ENCODE results near the gene SLC7A4.

Gene SLC7A4

GRCh38 chr22:21032868-21033688, 717 bp upstream of the SLC7A4 start:
- TF ChIP-seq CTCF (IDR thresholded peaks at IDR 0.05) = no peak
- Mint-ChIP-seq H3K9me3 (peaks cover 14% of the 10 kb centered on the region), H3K4me3 (peak overlapping the region; percentile 74), H3K36me3 (ENCODE audit: low read depth) (no peaks in the 10 kb centered on the region), H3K27ac (no peak overlapping the region), H3K4me1 (peaks cover 32% of the 10 kb centered on the region), H3K27me3 (ENCODE audit: low read depth, poor library complexity) (peaks cover 71% of the 10 kb centered on the region)
- DNase-seq = no peak

- H3K9me3 Mint-ChIP-seq = peaks cover 14% of the 10 kb centered on the region
- H3K36me3 Mint-ChIP-seq (ENCODE audit: low read depth) = no peaks in the 10 kb centered on the region
- H3K27ac Mint-ChIP-seq = no peak overlapping the region
- peaks cover 32% of the 10 kb centered on the region for H3K4me1 Mint-ChIP-seq
- TF ChIP-seq CTCF (IDR thresholded peaks at IDR 0.05) = no peak
- no peak overlapping the region for H3K4me3 Mint-ChIP-seq
- no peak for DNase-seq
- H3K27me3 Mint-ChIP-seq (ENCODE audit: low read depth, poor library complexity) = peaks cover 67% of the 10 kb centered on the region
Measured at GRCh38 chr22:21031545-21032036, 770 bp downstream of the SLC7A4 start.

DNA sequence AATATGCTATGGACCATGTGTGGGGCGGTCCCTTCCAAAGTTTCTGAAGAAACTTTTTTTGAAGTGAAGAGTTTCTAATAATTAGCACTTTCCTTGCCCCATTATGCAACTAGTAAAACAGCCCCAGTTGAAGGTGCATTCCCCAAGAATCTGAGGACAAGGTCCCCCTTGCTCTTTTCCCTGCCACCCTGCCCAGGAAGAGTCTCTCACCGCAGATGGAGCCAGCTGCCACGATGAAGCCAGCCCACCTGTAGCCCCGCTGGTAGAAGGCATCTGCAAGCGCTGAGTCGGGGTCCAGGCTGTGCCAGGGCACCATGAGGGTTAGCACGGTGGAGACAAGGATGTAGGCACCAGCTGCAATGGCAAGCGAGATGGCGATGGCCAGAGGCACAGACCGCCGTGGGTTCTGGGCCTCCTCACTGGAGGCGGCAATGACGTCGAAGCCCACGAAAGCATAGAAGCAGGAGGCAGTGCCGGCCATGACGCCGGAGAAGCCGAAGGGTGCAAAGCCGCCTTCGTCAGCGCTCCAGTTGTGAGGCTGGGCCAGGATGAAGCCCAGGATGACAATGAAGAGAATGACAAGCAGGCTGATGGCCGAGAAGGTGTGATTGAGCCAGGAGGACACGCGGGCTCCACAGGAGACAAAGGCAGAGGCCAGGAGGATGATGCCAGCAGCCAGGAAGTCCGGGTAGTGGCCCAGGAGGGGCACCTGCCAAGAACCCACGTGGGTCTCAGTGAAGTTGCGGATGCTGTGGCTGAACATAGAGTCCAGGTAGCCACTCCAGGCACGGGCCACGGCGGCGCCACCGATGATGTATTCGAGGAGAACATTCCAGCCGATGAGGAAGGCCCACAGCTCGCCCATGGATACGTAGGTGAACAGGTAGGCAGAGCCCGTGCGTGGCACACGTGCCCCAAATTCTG, 1.5 kb downstream of the SLC7A4 start:
- no peak for DNase-seq
- Mint-ChIP-seq H3K36me3 (ENCODE audit: low read depth) (no peaks in the 10 kb centered on the region), H3K9me3 (peaks cover 14% of the 10 kb centered on the region), H3K4me3 (peak overlapping the region; percentile 58), H3K4me1 (peaks cover 32% of the 10 kb centered on the region), H3K27ac (no peak overlapping the region), H3K27me3 (ENCODE audit: low read depth, poor library complexity) (peaks cover 66% of the 10 kb centered on the region)
- no peak for TF ChIP-seq CTCF (IDR thresholded peaks at IDR 0.05)

DNA sequence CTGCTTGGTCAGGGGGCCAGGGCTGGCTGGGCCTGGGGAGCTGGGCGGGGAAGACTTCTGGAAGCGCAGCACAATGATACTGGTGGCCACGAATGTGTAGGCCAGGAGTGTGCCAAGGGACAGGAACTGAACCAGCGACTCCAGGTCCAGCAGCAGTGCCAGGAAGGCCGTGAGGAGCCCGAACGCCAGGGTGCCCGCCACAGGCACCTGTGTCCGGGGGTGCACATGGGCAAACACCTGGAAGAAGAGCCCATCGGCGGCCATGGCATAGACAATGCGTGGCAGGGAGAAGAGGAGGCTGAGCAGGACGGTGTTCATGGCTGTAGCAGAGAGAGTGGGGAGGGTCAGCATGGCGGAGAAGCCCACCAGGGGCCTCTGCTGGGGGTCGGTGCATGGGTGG, 2.3 kb downstream of the SLC7A4 start:
- Mint-ChIP-seq H3K27me3 (ENCODE audit: low read depth, poor library complexity) (peaks cover 57% of the 10 kb centered on the region), H3K4me1 (peaks cover 37% of the 10 kb centered on the region), H3K27ac (no peak overlapping the region), H3K4me3 (peak overlapping the region; percentile 11), H3K9me3 (peaks cover 14% of the 10 kb centered on the region), H3K36me3 (ENCODE audit: low read depth) (no peaks in the 10 kb centered on the region)
- DNase-seq = no peak
- no peak for TF ChIP-seq CTCF (IDR thresholded peaks at IDR 0.05)

GRCh38 chr22:21029486-21030025, 2.8 kb downstream of the SLC7A4 start:
- Mint-ChIP-seq H3K27ac (peak overlapping the region; percentile 21), H3K4me1 (peaks cover 37% of the 10 kb centered on the region), H3K27me3 (ENCODE audit: low read depth, poor library complexity) (peaks cover 53% of the 10 kb centered on the region), H3K9me3 (peaks cover 14% of the 10 kb centered on the region), H3K4me3 (peak overlapping the region; percentile 56), H3K36me3 (ENCODE audit: low read depth) (no peaks in the 10 kb centered on the region)
- no peak for DNase-seq
- TF ChIP-seq CTCF (IDR thresholded peaks at IDR 0.05) = no peak

All from nephron progenitor cell (in vitro differentiated cells).